Activated CD4-positive, alpha-beta T cell treated with anti-CD3 and anti-CD28 coated beads, Interleukin-2, amount 10 ng/mL, durations not matched to agents 7 days and 5 days (primary cell): ENCODE results near the gene PTS. TPM values are rescaled to one million over a fixed set of nuclear protein-coding genes. Genes with fewer than 3 reads are reported as not detected.
A peak's percentile ranks its signal among the peaks of the same experiment; 100 is the strongest.

Source experiments
- CTCF ChIA-PET: fragments of 350-600 bp; sonication (Branson Sonifier 250); formaldehyde crosslinking; loops from one replicate; lab custom pipeline; 2021; ENCODE audit warnings: antibody characterized with exemption; lab: Charles Lee
- POLR2A ChIA-PET: fragments of 350-600 bp; sonication (Branson Sonifier 250); formaldehyde crosslinking; loops from one replicate; lab custom pipeline; 2021; ENCODE audit warnings: antibody characterized with exemption; lab: Charles Lee
- DNase-seq: peaks from one replicate; pipeline ENCODE4 v3.0.0-alpha.2; 2020
- H3K27ac Mint-ChIP-seq: one replicate; pipeline ENCODE4 v1.8.0; 2021; ENCODE audit warnings: mild to moderate bottlenecking, moderate library complexity, mixed read lengths
- H3K27me3 Mint-ChIP-seq: one replicate; pipeline ENCODE4 v1.8.0; 2021; ENCODE audit warnings: mixed read lengths
- H3K36me3 Mint-ChIP-seq: one replicate; pipeline ENCODE4 v1.8.0; 2021; ENCODE audit warnings: low read depth, mixed read lengths
- H3K4me1 Mint-ChIP-seq: one replicate; pipeline ENCODE4 v1.8.0; 2021; ENCODE audit warnings: mixed read lengths
- H3K4me3 Mint-ChIP-seq: one replicate; pipeline ENCODE4 v1.8.0; 2021; ENCODE audit warnings: mild to moderate bottlenecking, moderate library complexity, mixed read lengths
- H3K9me3 Mint-ChIP-seq: one replicate; pipeline ENCODE4 v1.8.0; 2021; ENCODE audit warnings: mixed read lengths
- total RNA-seq, 2 experiments: library from RNA; stranded (reverse); gene quantifications; one replicate each; pipeline ENCODE4 v1.2.3, GENCODE V29; 2021

Gene PTS
- total RNA-seq, 2 experiments from 2014 or later = 18.6 to 19.8 TPM

GRCh38 chr11:112271242-112271641 is 45.0 kb downstream of the PTS start:
- CTCF ChIA-PET = interaction anchor here (1.0 to 1.5 kb wide), 2 partner anchors 9 to 10 kb away, joined by 3 to 5 read pairs; partner anchors contain the start of gene PLET1
- Mint-ChIP-seq H3K27me3 (no peaks in the 10 kb centered on the region), H3K27ac (no peak overlapping the region), H3K36me3 (no peaks in the 10 kb centered on the region), H3K9me3 (no peaks in the 10 kb centered on the region), H3K4me3 (no peak overlapping the region), H3K4me1 (peaks cover 3% of the 10 kb centered on the region)
- no peak for DNase-seq
- POLR2A ChIA-PET = no interaction called here

GRCh38 chr11:112273066-112273465 is 46.8 kb downstream of the PTS start:
- Mint-ChIP-seq H3K4me1 (peaks cover 12% of the 10 kb centered on the region), H3K27ac (no peak overlapping the region), H3K27me3 (no peaks in the 10 kb centered on the region), H3K36me3 (no peaks in the 10 kb centered on the region), H3K4me3 (no peak overlapping the region), H3K9me3 (no peaks in the 10 kb centered on the region)
- DNase-seq = no peak
- ChIA-PET POLR2A (no interaction called here), CTCF (interaction anchor here (2.6 kb wide), 1 partner anchor 10 kb away, joined by 10 read pairs; no protein-coding TSS in a partner anchor)

- no peak for DNase-seq
- CTCF ChIA-PET = interaction anchor here (1.2 to 2.6 kb wide), 2 partner anchors 11 to 47 kb away, joined by 3 to 10 read pairs; no protein-coding TSS in a partner anchor
- POLR2A ChIA-PET = no interaction called here
- no peaks in the 10 kb centered on the region for H3K9me3 Mint-ChIP-seq
- no peak overlapping the region for H3K4me3 Mint-ChIP-seq
- H3K27me3 Mint-ChIP-seq = no peaks in the 10 kb centered on the region
- H3K4me1 Mint-ChIP-seq = peaks cover 12% of the 10 kb centered on the region
- H3K36me3 Mint-ChIP-seq = no peaks in the 10 kb centered on the region
- H3K27ac Mint-ChIP-seq = peak overlapping the region; percentile 20
Measured at GRCh38 chr11:112274007-112274783, 48.0 kb downstream of the PTS start.

- H3K27me3 Mint-ChIP-seq = no peaks in the 10 kb centered on the region
- ChIA-PET POLR2A (no interaction called here), CTCF (no interaction called here)
- H3K36me3 Mint-ChIP-seq = no peaks in the 10 kb centered on the region
- no peak overlapping the region for H3K27ac Mint-ChIP-seq
- no peak for DNase-seq
- no peaks in the 10 kb centered on the region for H3K9me3 Mint-ChIP-seq
- peaks cover 28% of the 10 kb centered on the region for H3K4me1 Mint-ChIP-seq
- no peak overlapping the region for H3K4me3 Mint-ChIP-seq
Measured at GRCh38 chr11:112277029-112277428, 50.8 kb downstream of the PTS start.

GRCh38 chr11:112277941-112278340 is 51.7 kb downstream of the PTS start:
- no peaks in the 10 kb centered on the region for H3K36me3 Mint-ChIP-seq
- H3K4me1 Mint-ChIP-seq = peaks cover 38% of the 10 kb centered on the region
- no peak overlapping the region for H3K4me3 Mint-ChIP-seq
- ChIA-PET POLR2A (no interaction called here), CTCF (interaction anchor here (0.7 kb wide), 1 partner anchor 65 kb away, joined by 3 read pairs; no protein-coding TSS in a partner anchor)
- DNase-seq = no peak
- no peak overlapping the region for H3K27ac Mint-ChIP-seq
- H3K9me3 Mint-ChIP-seq = no peaks in the 10 kb centered on the region
- H3K27me3 Mint-ChIP-seq = no peaks in the 10 kb centered on the region

GRCh38 chr11:112278803-112279202 is 52.6 kb downstream of the PTS start:
- DNase-seq = no peak
- Mint-ChIP-seq H3K27me3 (no peaks in the 10 kb centered on the region), H3K4me3 (no peak overlapping the region), H3K36me3 (no peaks in the 10 kb centered on the region), H3K4me1 (peaks cover 38% of the 10 kb centered on the region), H3K9me3 (no peaks in the 10 kb centered on the region), H3K27ac (no peak overlapping the region)
- ChIA-PET POLR2A (interaction anchor here (0.6 kb wide), 1 partner anchor 10 kb away, joined by 3 read pairs; no protein-coding TSS in a partner anchor), CTCF (interaction anchor here (0.7 to 4.5 kb wide), 5 partner anchors 23 to 63 kb away, joined by 3 to 33 read pairs (median 18); no protein-coding TSS in a partner anchor)

GRCh38 chr11:112279901-112280267 is 53.7 kb downstream of the PTS start:
- ChIA-PET POLR2A (no interaction called here), CTCF (interaction anchor here (0.6 to 4.5 kb wide), 30 partner anchors 9 to 1512 kb away, joined by 3 to 33 read pairs (median 4); partner anchors contain the start of gene PTS)
- H3K27me3 Mint-ChIP-seq = no peaks in the 10 kb centered on the region
- peaks cover 38% of the 10 kb centered on the region for H3K4me1 Mint-ChIP-seq
- H3K36me3 Mint-ChIP-seq = no peaks in the 10 kb centered on the region
- DNase-seq = peak; percentile 76
- peak overlapping the region; percentile 76 for H3K4me3 Mint-ChIP-seq
- H3K9me3 Mint-ChIP-seq = no peaks in the 10 kb centered on the region
- H3K27ac Mint-ChIP-seq = peak overlapping the region; percentile 70

- H3K36me3 Mint-ChIP-seq = no peaks in the 10 kb centered on the region
- no peaks in the 10 kb centered on the region for H3K9me3 Mint-ChIP-seq
- peaks cover 38% of the 10 kb centered on the region for H3K4me1 Mint-ChIP-seq
- ChIA-PET CTCF (interaction anchor here (0.6 to 4.5 kb wide), 37 partner anchors 8 to 1511 kb away, joined by 3 to 33 read pairs (median 3); partner anchors contain the start of gene PTS), POLR2A (interaction anchor here (0.7 kb wide), 1 partner anchor 1069 kb away, joined by 3 read pairs; no protein-coding TSS in a partner anchor)
- peak overlapping the region; percentile 76 for H3K4me3 Mint-ChIP-seq
- peak; percentile 81 for DNase-seq
- no peaks in the 10 kb centered on the region for H3K27me3 Mint-ChIP-seq
- H3K27ac Mint-ChIP-seq = peak overlapping the region; percentile 70
Measured at GRCh38 chr11:112280268-112281126, 54.3 kb downstream of the PTS start.

GRCh38 chr11:112281726-112282125 is 55.5 kb downstream of the PTS start:
- DNase-seq = no peak
- ChIA-PET POLR2A (no interaction called here), CTCF (interaction anchor here (0.5 to 4.5 kb wide), 7 partner anchors 20 to 350 kb away, joined by 3 to 21 read pairs (median 5); partner anchors contain the start of gene PTS)
- H3K4me1 Mint-ChIP-seq = peaks cover 30% of the 10 kb centered on the region
- peak overlapping the region; percentile 47 for H3K4me3 Mint-ChIP-seq
- H3K27ac Mint-ChIP-seq = peak overlapping the region; percentile 26
- no peaks in the 10 kb centered on the region for H3K9me3 Mint-ChIP-seq
- no peaks in the 10 kb centered on the region for H3K36me3 Mint-ChIP-seq
- H3K27me3 Mint-ChIP-seq = no peaks in the 10 kb centered on the region

Other genes with a start within 250 kb of the PTS start
- gene DLAT, start 201.0 kb upstream of the PTS start, total RNA-seq = 10 to 100 TPM; 27.7 to 31.6 TPM
- gene PIH1D2, start 152.4 kb upstream of the PTS start, total RNA-seq = under 1 TPM in 1 of 2 experiments, not detected in 1; 0.27 TPM
- 10 to 100 TPM; 25.3 to 25.6 TPM for gene NKAPD1, start 152.1 kb upstream of the PTS start, total RNA-seq
- gene TIMM8B, start 139.7 kb upstream of the PTS start, total RNA-seq = 10 to 100 TPM; 46.4 to 51.4 TPM
- gene SDHD, start 139.6 kb upstream of the PTS start, total RNA-seq = 10 to 100 TPM; 87.6 to 97.1 TPM
- gene IL18, start 62.3 kb upstream of the PTS start, total RNA-seq = under 1 TPM in 1 of 2 experiments, not detected in 1; 0.17 TPM
- gene TEX12, start 59.1 kb upstream of the PTS start, total RNA-seq = under 1 TPM; 0.20 to 0.35 TPM
- 1 to 10 TPM; 1.2 to 2.4 TPM for gene BCO2, start 50.9 kb upstream of the PTS start, total RNA-seq
- not detected for gene PLET1, start 34.4 kb downstream of the PTS start, total RNA-seq